ENCODE measurements around the gene ITGB3. TPM values are rescaled to one million over a fixed set of nuclear protein-coding genes. Genes with fewer than 3 reads are reported as not detected.
A peak's percentile ranks its signal among the peaks of the same experiment; 100 is the strongest.
"Not testable (repeated sequence)": the region's sequence is repeated elsewhere in the genome, so short reads cannot be mapped to it uniquely, and the experiment has no call there.

The ITGB3 gene
- total RNA-seq = 116 and 150 TPM in 2 replicates

- DNase-seq = peak; percentile 90
Measured at GRCh38 chr17:47253541-47254402, at the start of gene ITGB3. Gene ITGB3, plus strand, starts transcription at chr17:47253827. Its CDS starts 35 bp downstream, at chr17:47253862.

- no peak for DNase-seq
Measured at GRCh38 chr17:47203984-47204721, 49.5 kb upstream of the ITGB3 start.

- no peak for DNase-seq
Measured at GRCh38 chr17:47204722-47205418, 48.8 kb upstream of the ITGB3 start.

GRCh38 chr17:47205419-47205963, 48.1 kb upstream of the ITGB3 start:
- DNase-seq = no peak

GRCh38 chr17:47207143-47208067, 46.2 kb upstream of the ITGB3 start:
- DNase-seq = no peak

GRCh38 chr17:47208744-47209488, 44.7 kb upstream of the ITGB3 start, which contains the start of gene MYL4:
Gene MYL4, plus strand, starts transcription at chr17:47209348. Its CDS starts 75 bp downstream, at chr17:47209423.
- no peak for DNase-seq

GRCh38 chr17:47209499-47209898, 44.1 kb upstream of the ITGB3 start:
- no peak for DNase-seq

- no peak for DNase-seq
Measured at GRCh38 chr17:47210105-47210504, 43.5 kb upstream of the ITGB3 start.

GRCh38 chr17:47210779-47211178, 42.8 kb upstream of the ITGB3 start:
- no peak for DNase-seq

GRCh38 chr17:47212458-47212857, 41.2 kb upstream of the ITGB3 start:
- no peak for DNase-seq

GRCh38 chr17:47213540-47213939, 40.1 kb upstream of the ITGB3 start:
- no peak for DNase-seq

- DNase-seq = no peak
Measured at GRCh38 chr17:47214931-47215330, 38.7 kb upstream of the ITGB3 start.

- DNase-seq = not testable (repeated sequence)
Measured at GRCh38 chr17:47216821-47217220, 36.8 kb upstream of the ITGB3 start.

GRCh38 chr17:47217279-47217678, 36.3 kb upstream of the ITGB3 start:
- peak; percentile 53 for DNase-seq

- peak; percentile 48 for DNase-seq
Measured at GRCh38 chr17:47218896-47219430, 34.7 kb upstream of the ITGB3 start.

- no peak for DNase-seq
Measured at GRCh38 chr17:47219621-47220475, 33.8 kb upstream of the ITGB3 start.

GRCh38 chr17:47220531-47220999, 33.1 kb upstream of the ITGB3 start:
- no peak for DNase-seq

GRCh38 chr17:47221154-47221553, 32.5 kb upstream of the ITGB3 start:
- DNase-seq = no peak

- no peak for DNase-seq
Measured at GRCh38 chr17:47222047-47222446, 31.6 kb upstream of the ITGB3 start.

Measured in dermis blood vessel endothelial cell (primary cell).